NB4 (cell line): Measurements from ENCODE around the gene CCDC14.

Experiments
- MYC ChIP-seq: IDR thresholded peaks from 2 replicates; pipeline ENCODE4 v1.6.1; 2011; ENCODE audit warnings: low read depth, low read length
- POLR2A ChIP-seq: IDR thresholded peaks from 2 replicates; pipeline ENCODE4 v1.6.1; 2011; ENCODE audit warnings: mild to moderate bottlenecking; ENCODE audit not compliant: insufficient read length; ENCODE audit errors: extremely low read depth
- TF ChIP-seq, protein P1 (sequence below): IDR thresholded peaks from one replicate; pipeline ENCODE4 v1.5.1; 2012; ENCODE audit warnings: low read depth, low read length
- TF ChIP-seq, protein P2 (sequence below): IDR thresholded peaks from 2 replicates; pipeline ENCODE4 v1.6.1; 2011; ENCODE audit warnings: low read depth, low read length

DNA sequence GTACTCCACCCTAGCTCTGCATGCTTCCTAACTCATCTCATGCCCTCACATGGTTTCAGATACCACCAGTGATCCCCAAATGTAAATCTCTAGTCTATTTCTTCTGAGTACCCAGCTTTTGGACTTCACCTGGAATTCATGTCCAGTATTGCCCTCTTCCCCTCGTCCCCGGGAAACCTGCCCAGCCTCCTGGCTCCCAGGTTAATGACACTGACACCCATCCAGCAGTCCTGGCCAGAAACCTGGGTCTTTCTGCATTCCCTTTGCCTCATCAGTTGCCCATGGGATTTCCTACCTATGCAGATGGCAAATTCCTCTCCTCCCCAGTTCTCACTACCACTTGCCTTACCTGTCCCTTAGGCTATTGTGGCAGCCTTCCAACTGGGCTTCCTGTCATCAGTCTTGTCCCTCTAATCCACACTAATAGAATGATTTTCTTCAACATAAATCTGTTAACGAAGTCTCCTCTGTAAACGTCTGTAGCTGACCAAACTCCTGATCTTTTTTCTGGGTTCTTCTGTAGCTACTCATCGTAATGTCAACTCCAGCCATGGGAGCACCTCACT is 61.6 kb downstream of the CCDC14 start:
- TF ChIP-seq, protein P1, sequence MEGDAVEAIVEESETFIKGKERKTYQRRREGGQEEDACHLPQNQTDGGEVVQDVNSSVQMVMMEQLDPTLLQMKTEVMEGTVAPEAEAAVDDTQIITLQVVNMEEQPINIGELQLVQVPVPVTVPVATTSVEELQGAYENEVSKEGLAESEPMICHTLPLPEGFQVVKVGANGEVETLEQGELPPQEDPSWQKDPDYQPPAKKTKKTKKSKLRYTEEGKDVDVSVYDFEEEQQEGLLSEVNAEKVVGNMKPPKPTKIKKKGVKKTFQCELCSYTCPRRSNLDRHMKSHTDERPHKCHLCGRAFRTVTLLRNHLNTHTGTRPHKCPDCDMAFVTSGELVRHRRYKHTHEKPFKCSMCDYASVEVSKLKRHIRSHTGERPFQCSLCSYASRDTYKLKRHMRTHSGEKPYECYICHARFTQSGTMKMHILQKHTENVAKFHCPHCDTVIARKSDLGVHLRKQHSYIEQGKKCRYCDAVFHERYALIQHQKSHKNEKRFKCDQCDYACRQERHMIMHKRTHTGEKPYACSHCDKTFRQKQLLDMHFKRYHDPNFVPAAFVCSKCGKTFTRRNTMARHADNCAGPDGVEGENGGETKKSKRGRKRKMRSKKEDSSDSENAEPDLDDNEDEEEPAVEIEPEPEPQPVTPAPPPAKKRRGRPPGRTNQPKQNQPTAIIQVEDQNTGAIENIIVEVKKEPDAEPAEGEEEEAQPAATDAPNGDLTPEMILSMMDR, result no peak
- TF ChIP-seq, protein P2, sequence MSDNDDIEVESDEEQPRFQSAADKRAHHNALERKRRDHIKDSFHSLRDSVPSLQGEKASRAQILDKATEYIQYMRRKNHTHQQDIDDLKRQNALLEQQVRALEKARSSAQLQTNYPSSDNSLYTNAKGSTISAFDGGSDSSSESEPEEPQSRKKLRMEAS, result no peak
- TF ChIP-seq POLR2A, result no peak
- TF ChIP-seq MYC, result no peak
